HG02970 (cell line): Measurements from ENCODE around the gene ZNF146.
"Not testable (repeated sequence)": the region's sequence is repeated elsewhere in the genome, so short reads cannot be mapped to it uniquely, and the experiment has no call there.

Source experiments
- ATAC-seq: cut with Tn5 transposase; IDR thresholded peaks from one replicate; pipeline ENCODE4 v1.9.1; 2021; ENCODE audit warnings: mild to moderate bottlenecking, moderate library complexity, moderate number of reproducible peaks; ENCODE audit not compliant: unreplicated experiment, low FRiP score

The ZNF146 gene

DNA sequence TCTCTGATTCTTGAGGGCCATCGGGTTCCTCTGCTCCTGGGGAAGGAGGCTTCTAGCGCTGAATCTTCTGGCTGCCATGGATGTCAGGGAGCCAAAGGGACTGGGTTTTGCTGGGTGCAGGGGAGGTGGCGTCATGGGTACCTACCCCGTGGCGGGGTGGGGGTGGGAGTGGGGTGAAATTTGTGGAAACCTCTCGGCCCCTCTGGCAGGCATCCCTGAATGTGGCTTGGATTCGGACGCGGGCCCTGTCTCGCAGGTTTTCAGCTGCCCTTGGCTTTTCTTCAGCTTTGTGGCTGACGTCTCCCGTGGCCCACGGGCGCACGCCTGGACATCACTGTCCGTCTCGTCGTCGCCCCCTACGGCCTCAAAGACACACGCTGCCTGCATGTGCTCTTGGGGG lies 53.2 kb downstream of the ZNF146 start:
- ATAC-seq = not testable (repeated sequence)

DNA sequence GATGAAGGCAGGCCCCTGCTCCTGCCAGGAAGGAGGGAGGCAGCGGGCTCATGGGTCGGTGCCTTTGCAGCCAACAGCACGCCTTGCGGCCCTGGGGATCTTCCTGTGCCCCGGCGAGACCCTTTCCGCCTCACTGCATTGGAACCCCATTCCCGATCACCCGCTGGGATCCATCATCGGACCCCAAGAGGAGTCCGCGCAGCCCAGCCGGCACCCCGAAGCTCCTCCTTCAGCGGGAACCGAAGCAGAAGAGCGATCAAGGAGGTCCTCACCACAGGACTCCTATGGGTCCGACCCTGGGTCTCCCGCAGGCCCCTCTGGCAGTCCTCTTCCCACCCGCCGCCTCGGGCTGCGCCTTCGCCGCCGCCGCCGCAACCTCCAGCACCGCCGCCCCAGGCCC lies 53.7 kb downstream of the ZNF146 start:
- not testable (repeated sequence) for ATAC-seq

DNA sequence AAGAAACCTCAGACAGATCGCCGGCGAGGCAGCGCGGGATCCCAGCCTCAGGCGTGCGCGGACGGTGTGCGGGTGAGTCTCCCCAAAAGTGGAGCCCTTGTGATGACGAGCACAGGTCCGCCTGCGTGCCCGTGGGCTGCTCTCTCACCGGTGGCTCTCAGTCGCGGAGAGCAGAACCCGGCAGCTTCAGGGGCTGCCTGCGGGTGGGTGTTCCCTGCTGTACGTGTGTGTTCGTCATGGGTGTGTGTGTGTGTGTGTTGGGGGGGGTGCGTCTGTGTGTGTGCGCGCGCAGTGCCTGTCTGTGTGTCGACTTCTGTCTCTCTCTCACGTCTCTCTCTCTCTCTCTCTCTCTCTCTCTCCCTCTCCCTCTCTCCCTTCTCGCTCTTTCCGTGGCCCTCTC lies 54.4 kb downstream of the ZNF146 start:
- ATAC-seq = not testable (repeated sequence)
